K562 (cell line): ENCODE results near the gene CSMD2.

Source experiments
- EGR1 ChIP-seq: fragments of 450-650 bp; conservative IDR thresholded peaks from 2 replicates; pipeline ENCODE4 v1.6.1; 2017; ENCODE audit warnings: mild to moderate bottlenecking
- ETV1 ChIP-seq: fragments of 450-650 bp; conservative IDR thresholded peaks from 2 replicates; pipeline ENCODE4 v1.6.1; 2016; ENCODE audit warnings: missing genetic modification characterization, control low read depth, low read depth, missing compliant biosample characterization
- NFXL1 ChIP-seq: fragments of 450-650 bp; formaldehyde crosslinking; IDR thresholded peaks from 2 replicates; pipeline ENCODE4 v1.4.0; 2021; ENCODE audit warnings: mild to moderate bottlenecking
- POLR2A ChIP-seq: fragments of 450-650 bp; conservative IDR thresholded peaks from 2 replicates; pipeline ENCODE4 v1.6.1; 2016
- ZNF354B ChIP-seq: fragments of 250-450 bp; sonication (Bioruptor Pico); IDR thresholded peaks from 2 replicates; pipeline ENCODE4 v1.4.0; 2020
- TF ChIP-seq, protein P1 (sequence below): sonication (generic); formaldehyde crosslinking; IDR thresholded peaks from 2 replicates; pipeline ENCODE4 v1.8.0; 2022; ENCODE audit warnings: mild to moderate bottlenecking, missing genetic modification reagents, borderline replicate concordance
- TF ChIP-seq, protein P2 (sequence below), 3 experiments: IDR thresholded peaks in 2 of 3; conservative IDR thresholded peaks in 1 of 3; 2 replicates each; pipeline ENCODE4 v1.5.1; 2011 to 2012; ENCODE audit warnings: low read length in 3 of 3, mild to moderate bottlenecking in 3 of 3, control low read depth in 2 of 3, improper control_type of control experiment in 1 of 3, inconsistent platforms in 1 of 3, low read depth in 1 of 3, mixed read lengths in 1 of 3, moderate library complexity in 1 of 3; ENCODE audit not compliant: insufficient read depth in 2 of 3

DNA sequence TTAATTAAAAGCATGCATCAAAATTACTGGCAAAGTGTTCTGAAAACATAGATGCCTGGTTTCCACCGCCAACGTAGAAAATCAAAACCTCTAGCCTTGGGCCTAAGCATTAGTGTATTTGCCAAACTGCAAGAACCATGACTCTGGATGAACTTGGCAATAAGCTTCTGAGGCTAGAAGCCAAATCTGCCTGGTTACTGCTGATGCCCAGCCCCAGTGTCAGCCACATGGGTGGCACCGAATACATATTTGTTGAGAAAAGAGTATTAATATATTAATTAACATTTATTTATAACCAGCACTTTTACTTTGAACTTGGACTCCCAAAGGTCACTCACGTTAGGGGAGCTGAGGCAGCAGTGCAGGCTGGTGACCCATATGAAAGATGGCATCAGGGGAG lies 441.8 kb downstream of the CSMD2 start:
- TF ChIP-seq ETV1 (tag) = no peak
- TF ChIP-seq, protein P1, sequence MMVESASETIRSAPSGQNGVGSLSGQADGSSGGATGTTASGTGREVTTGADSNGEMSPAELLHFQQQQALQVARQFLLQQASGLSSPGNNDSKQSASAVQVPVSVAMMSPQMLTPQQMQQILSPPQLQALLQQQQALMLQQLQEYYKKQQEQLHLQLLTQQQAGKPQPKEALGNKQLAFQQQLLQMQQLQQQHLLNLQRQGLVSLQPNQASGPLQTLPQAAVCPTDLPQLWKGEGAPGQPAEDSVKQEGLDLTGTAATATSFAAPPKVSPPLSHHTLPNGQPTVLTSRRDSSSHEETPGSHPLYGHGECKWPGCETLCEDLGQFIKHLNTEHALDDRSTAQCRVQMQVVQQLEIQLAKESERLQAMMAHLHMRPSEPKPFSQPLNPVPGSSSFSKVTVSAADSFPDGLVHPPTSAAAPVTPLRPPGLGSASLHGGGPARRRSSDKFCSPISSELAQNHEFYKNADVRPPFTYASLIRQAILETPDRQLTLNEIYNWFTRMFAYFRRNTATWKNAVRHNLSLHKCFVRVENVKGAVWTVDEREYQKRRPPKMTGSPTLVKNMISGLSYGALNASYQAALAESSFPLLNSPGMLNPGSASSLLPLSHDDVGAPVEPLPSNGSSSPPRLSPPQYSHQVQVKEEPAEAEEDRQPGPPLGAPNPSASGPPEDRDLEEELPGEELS (CRISPR knock-in tag) = no peak
- TF ChIP-seq NFXL1 (CRISPR knock-in tag) = no peak
- TF ChIP-seq POLR2A = no peak
- TF ChIP-seq EGR1 = no peak
- TF ChIP-seq, protein P2, sequence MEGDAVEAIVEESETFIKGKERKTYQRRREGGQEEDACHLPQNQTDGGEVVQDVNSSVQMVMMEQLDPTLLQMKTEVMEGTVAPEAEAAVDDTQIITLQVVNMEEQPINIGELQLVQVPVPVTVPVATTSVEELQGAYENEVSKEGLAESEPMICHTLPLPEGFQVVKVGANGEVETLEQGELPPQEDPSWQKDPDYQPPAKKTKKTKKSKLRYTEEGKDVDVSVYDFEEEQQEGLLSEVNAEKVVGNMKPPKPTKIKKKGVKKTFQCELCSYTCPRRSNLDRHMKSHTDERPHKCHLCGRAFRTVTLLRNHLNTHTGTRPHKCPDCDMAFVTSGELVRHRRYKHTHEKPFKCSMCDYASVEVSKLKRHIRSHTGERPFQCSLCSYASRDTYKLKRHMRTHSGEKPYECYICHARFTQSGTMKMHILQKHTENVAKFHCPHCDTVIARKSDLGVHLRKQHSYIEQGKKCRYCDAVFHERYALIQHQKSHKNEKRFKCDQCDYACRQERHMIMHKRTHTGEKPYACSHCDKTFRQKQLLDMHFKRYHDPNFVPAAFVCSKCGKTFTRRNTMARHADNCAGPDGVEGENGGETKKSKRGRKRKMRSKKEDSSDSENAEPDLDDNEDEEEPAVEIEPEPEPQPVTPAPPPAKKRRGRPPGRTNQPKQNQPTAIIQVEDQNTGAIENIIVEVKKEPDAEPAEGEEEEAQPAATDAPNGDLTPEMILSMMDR (IDR thresholded peaks at IDR 0.05 in 2 of 3, conservative IDR thresholded peaks at IDR 0.05 in 1 of 3; ENCODE audit: insufficient read depth in 2 of 3, low read depth in 1 of 3, low read length in 3 of 3) = no peak
- no peak for TF ChIP-seq ZNF354B (CRISPR knock-in tag)
